ENCODE measurements around the gene BRD9.

The BRD9 gene

DNA sequence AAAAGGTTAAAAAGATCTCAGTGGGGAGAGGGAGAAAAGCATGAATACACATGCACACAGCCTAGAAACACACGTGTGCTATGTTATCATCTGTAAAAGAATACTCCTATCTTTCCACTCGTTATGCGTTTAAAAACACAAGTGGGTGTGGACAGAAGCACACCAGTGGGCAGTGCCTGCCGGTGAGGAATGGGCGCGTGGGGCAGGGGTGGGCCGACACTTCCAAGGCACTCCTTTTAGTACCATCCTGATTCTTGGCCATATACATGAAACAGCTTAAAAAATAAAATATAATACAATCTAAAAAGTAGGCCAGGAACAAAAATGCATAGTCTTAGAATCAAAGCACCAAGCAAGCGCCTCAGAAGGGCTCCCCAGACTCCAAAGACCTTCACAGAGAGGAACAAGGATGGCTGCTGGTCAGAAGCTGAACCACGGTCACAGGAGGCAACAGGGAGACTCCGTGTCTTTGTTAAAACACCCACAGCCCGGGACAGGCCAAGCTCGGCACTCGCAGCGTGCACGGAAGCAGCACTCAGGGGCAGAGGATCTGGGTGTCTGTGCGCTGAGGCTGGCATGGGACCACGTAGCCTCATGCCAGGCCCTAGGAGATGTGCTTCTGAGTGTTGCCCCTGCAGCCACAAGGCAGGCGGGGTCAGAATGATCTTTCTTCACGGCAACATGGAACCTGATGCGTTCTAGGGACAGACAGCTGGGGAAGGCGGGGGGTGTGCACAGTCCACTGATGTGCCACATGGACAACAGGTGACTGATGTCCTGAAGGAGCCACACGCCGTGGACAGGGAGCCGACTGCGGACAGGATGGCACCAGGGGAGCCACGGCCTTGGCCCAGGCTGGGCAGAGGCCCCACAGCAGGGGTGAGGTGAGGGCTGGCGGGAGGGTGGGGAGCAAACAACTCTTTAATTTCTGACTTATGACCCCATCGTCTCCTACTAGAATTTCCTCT lies 15.9 kb downstream of the BRD9 start:
- DNase-seq: no peak

DNA sequence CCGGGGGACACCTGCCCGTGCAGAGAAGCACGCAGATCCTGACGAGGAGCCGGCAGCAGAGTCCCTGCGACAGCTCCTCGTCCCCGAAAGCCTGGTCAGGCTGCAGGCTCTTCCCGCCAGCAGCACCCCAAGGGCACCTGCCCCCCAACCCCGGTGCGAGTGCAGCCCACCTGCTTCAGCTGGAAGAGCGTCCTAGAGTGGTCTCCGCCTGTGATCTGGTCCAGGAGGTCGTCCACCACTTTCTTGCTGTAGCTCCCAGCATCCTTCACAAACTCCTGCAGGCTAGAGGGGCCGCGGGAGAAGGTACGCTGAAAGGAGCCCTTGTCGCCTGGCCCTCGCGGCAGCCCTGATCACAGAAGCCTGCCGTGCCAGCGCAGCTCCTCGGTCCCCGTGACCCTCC lies 16.7 kb downstream of the BRD9 start:
- no peak for DNase-seq

DNA sequence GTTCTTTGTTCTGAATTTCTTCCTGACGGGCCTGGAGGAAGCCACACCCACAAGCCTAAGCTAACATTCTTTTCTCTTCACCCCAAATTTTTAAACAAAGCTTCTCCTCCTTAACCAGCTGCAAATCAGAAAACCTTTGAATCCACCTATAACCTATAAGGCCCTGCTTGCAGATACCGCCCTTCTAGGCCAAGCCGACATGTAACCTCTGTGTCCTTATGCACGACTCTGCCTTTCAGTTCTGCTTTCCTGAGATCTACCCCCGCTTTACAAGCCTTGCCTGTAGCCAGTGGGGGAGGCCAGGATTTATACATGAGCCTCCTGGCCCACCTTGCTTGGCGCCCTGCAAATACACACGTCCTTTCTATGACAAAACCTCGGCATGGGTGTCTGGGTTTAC lies 19.3 kb downstream of the BRD9 start:
- DNase-seq: no peak

DNA sequence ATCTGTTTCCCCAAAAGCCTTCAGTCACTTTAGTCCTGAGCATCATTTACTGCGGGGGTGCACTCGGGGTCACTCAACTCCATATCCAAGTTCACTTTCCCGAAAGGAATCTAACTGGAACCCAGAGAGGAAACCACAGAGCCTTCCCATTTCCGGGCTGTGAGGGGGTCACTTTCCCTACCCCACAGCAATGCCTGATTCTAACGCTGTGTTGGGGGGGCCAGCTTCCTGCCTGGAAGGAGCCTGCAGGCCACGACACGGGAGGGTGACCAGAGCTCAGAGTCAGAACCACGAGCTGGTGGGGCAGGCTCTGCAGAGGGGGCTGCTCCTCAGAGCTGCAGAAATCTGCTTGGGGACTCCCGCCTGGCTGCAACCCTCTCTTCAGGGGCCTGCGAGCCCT lies 20.3 kb downstream of the BRD9 start:
- no peak for DNase-seq

DNA sequence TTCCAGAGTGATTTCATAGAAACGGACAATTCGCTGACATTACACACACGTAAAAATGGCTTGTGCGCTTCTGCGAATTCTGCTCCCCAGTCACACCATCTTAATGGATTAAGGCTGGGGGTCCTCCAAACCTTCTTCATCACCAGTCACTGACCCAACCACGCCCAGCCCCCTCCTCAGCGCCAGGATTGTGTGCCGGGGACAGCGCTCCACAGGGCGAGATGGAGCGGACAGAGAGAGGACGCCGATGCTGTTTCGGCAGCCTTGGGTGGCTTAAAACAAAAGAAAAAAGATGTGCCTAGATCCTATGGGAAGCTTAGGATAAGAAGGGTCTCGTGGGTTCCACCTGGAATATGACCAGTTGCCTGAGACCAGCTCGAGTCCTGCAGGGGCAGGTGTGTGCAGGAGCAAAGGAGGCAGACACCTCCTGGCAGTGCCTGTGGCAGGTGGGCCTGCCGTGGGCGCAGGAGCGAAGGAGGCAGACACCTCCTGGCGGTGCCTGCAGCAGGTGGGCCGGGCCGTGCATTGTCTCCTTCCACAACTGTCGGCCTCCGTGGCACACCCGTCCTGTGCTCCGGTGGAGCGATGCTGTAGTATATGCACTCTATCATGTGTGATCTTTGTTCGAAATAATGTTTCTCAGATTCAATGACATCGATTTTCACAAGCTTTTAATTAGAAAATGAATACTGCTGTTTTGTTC lies 20.9 kb downstream of the BRD9 start:
- DNase-seq: no peak

DNA sequence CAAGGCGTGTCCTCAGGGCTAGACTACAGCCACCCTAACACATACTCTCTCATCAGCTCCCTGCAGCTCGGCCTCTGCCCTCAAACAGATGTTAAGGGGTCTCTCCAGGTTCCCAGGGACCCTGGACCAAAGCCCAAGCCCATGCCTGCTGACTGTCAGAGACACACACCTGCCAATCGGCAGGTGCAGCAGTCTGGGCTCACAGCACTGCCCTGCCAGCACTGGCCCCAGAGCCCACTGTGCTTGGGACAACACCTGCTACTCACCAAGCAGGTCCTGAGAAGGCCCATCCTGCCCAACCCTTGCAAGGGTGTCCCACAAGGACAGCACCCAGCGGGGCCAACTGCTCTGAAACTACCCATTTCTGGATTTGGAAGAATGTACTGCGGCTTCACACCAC lies 21.6 kb downstream of the BRD9 start:
- no peak for DNase-seq

DNA sequence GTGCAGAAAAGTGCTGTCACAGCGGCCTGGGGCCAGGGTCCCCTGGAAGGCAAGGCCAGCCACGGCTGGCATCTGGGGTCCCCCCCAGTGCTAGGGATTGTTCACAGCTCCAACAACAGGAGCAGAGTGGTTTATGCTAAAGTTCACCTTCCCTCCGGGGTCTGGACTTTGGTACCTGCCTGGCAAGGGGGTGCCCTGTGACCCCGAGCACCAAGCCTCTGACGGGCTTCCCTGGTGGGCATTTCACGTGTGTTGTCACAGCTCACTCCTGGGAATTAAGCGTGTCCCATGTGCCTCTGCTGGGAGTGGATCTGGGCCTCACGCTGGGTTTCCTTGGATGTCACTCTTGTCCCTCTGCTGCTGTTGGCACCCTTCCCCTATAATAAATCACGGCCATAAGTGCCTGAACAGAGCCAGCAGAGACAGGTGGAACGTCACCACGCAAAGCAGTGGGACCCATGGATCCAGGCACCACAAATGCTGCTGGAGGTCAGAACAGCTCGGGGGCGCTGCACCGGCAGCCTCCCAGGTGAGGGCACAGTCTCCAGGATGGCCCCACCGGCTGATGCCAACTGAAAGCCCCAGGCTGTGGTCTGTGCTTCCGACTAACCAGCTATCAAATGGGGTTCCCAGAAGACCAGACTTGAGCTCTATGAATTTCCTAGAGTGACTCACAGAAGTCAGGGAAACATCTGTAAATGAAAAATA lies 24.0 kb downstream of the BRD9 start:
- DNase-seq: no peak

DNA sequence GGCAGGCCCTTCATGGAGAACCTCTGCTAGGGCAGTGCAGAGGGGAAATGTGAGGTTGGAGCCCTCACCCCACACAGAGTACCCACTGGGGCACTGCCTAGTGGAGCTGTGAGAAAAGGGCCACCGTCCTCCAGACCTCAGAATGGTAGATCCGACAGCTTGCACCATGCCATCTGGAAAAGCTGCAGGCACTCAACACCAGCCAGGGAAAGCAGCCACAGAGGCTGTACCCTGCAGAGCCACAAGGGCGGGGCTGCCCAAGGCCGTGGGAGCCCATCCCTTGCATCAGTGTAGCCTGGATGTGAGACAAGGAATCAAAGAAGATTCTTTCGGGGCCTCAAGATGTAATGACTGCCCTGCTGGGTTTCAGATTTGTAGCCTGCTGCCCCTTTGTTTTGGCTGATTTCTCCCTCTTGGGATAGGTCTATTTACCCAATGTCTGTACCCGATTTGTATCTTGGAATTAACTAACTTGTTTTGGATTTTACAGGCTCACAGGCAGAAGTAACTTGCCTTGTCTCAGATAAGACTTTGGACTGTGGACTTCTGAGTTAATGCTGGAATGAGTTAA lies 25.2 kb downstream of the BRD9 start:
- DNase-seq: no peak

DNA sequence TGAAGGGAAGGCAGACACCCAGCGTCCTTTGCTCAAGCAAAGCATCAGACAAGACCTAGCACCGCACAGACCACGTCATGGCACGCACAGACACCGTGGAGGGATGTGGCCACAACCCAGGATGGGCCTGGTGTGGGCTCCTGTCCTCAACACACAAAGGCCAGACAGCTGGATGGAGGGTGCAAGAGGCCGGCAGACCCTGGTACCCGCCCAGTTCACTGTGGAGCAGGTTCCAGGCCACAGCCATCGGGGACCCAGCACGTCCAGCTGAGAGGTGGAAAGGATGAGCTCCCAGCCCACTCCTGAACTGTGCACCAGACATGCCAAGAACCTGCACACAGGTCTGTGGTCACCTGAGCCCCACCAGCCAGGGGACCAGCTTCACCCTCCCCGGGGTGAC lies 26.8 kb downstream of the BRD9 start:
- DNase-seq: no peak

DNA sequence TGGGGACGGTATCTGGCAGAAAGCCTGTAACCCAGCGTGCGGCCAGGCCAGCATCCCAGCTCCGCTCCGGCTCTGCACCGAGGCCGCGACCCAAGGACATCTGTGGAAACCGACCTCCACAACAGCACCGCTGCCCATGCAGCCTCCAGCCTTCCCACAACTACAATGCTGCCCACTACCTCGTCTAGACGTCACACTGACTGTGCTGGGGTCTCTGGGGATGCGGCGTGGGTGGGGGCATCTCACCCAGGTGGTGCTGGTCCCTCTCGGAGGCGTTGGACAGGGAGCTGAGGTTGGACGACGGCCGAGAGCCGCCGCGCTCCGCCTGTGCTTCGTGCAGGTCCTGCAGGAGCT lies 27.5 kb downstream of the BRD9 start:
- no peak for DNase-seq

DNA sequence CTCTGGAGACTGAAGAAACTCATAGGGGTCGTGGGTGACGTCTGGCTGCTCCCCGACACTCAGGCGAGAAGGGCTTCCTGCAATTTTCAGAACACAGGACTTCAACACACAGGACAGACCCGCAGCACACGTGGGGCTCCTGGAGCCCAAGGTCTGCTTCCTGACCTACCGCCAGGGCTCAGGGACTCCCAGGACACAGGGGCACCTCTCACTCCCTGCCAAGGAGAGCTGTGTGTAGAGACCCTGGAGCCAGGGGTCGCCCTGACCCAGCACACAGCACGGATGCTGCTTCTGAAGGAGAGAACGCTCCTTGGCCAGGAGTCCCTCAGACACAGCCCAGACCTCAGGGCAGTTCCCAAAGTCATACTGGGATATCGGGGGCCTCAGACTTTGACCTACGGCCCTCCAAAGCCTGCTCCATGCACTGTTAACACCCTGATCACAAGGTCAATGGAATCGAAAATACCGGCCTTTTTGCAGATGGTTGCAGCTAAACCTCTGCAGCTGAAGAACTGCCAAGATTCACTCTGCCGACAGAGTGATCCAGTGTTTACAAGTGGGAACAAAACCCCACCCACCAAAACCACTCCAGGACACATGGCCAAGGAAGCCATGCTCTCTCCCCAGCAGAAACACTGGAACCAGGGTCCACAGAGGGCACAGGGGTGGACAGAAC lies 28.0 kb downstream of the BRD9 start:
- no peak for DNase-seq

DNA sequence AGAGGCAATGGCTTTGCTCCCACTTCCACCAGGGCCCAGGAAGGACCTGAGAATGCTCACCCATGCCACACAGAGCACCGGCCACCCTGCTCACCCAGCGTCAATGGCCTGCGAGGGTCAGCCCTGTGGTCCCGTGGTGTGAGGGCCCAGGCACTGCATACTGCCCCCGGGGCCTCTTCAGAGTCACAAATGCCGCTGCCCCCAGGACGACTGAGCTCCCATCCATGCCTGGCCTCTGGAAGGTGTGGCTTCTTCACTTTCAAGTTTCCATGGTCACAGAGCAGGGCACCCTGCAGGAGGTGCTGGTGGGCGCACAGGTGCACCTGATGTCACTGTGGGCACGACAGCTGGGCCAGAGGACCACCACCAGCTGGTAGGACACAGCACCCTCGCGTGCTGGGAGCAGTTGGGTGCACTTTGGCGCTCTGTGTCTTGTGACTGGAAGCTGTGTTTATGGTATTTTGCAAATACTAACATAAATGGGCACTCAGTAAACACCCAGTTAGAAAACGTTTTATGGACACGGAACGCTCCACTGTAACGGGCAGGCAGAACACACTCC lies 29.3 kb downstream of the BRD9 start:
- DNase-seq: no peak

DNA sequence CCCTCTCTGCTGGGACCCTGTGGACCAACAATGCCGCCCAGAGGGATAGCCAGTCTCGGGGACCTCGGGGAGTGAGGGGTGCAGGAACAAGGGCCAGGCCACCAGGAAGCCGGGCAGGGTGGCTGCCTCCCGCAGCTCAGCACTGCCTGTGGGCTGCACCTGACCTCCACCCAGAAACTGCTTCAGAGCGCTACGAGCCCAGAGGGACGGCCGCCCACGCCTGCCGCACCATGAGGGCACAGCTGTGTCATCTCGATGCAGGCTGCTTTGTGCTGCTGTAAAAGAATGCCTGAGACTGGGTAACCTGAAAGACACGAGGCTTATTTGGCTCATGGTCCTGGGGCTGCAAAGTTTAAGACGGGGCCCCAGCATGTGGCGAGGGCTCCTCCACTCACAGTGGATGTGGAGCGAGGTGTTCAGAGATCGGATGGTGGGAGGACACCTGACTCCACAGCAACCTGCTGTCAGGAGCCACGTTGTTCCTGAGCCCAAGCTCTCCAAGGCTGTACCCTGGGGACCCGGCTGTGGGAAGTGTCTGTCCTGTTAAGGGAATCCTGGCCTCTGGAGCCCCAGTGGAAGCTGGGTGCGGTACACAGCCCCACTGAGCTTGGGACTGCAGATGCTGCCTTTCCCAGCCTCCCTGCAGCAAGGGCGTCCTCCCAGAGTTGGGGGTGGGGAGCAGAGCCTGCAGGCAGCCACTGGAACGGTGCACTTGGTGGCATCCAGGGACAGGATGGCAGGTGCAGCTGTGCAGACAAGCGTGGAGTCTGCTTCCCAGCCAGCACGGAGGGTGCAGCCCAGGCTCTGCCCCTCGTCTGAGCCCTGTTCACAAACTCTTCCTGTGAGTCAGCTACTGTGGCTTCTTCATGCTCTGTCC lies 30.0 kb downstream of the BRD9 start:
- no peak for DNase-seq

DNA sequence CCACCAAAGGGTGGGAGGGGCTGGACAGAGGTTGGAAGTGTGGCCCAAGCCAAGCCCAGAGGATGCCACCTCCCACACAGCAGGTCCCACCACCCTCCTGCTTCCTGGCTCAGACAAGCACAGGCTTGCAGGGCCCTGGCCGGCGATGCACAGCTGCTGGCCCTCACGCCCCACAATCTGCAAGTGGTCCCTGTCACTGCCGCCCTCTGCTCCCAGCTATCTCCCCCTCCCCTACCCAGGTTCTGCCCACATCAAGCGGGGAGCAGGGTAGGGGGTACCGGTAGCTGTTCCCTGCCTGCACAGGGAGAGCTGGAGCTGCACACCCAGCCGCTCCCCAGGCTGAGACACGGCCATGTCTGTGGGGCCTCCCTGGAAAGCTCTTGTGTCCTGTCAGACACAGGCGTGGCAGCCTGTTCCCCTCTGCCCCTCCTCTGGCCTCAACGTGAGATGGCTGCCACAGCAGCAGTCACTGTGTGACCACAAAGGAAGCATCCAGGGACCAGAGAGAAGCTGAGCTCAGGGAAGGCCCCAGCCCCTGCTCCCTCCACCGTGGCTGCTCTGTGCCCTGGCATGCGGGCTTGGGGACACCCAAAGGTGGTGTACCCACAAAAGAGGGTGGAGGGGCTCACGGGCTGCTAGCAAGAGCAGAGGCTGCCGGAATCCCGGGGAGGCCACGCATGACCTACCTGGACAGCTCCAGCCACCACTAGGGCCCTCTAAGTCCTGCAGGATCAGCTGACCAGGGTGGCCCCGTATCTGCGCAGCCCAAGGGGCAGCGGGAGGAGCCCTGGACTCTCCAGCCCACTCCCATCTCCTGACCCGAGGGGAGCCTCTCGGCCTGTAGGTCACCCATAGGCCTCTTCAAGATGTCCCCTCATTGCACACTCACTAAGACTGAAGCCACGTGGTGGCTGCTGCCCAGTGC lies 30.9 kb downstream of the BRD9 start:
- DNase-seq: no peak

DNA sequence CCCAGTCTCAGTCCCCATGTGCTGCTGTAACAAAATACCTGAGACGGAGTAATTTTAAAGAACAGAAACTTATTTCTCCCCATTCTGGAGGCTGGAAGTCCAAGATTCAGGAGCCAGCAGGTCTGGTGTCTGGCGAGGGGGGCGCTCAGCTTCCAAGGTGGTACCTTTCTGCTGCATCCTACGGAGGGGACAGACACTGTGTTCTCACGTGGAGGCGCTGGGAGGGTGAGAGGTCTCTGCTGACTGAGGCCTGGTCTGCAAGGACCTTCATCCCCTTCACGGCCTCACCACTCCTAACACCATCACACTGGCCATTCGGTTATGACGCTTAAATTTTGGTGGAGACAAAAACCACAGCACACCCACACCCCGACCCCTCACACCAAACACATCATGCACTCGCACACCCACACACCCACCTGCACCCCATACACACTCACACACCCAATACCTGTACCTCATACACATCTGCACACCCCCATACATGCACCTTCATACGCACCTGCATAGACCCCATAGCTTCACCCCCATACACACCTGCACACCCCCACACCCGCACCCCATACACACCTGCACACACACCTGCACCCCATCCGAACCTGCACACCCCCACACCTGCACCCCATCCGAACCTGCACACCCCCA lies 32.0 kb downstream of the BRD9 start:
- no peak for DNase-seq

DNA sequence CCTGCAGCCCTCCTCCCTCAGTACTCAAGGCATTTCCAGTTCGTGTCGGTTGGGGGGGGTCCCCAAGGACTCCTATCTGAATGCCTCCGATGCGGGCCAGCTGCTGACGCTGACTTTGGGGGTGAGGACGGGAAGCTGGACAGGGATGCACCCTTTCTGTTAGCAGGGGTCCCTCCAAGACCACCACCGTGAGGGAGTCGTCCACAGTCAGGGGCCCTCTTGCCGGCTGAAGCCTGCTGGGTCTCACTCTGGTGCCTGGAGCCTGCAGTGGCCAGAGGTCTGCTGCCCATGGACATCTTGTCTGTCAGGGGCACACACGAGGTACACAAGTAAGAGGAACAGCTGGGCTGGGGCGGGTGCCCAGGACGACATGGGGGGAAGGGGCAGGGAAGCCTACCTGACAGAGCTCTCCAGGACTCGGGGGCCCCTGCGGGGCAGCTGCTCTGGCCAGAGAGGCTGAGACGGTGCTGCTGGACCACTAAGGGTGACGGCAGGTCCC lies 32.8 kb downstream of the BRD9 start:
- DNase-seq: no peak

DNA sequence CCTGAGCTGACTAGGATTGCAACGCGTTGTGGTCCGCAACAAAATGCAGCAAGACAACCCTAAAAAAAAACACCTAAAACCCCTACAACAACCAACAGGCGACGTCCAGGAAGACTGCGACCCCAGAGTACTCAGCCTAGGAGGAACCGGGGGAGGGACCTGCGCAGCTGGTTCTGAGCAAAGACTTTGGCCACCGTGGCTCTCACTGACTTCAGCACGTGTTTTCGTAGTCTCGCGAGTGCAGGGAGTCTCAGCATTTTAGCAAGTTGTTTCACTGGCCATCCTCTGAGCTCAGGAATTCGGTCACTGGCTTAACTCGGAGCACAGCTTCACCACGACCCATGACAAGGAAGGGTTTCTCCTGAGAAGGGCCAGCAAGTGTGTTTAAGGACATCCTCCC lies 33.2 kb downstream of the BRD9 start:
- no peak for DNase-seq

DNA sequence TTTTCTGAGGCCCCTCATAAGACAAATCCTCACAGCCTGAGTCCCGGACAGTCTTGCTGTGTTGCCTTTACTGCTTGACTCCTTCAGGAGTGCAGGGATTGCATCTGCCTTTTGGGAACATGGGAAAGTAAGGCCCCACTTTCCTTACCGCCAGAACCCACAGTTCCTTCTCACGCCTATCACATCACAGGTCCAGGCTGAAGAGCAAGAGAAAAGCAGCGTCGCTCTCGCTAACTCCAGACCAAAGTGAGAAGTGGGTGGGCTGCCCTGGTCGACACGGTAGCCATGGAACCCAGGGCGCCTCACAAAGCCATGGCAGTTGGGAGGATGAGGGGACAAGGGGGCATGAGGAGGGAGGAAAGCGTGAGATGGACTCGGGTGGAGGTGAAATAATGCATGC lies 33.9 kb downstream of the BRD9 start:
- no peak for DNase-seq

Measured in right hindlimb (tissue), 1 donor.